OCI-LY3 (cell line): ENCODE results near the gene NR3C2.

Experiments used
- CTCF ChIP-seq: fragments of 200-600, 300-600 bp; sonication (generic); IDR thresholded peaks from 2 replicates; pipeline ENCODE4 v1.5.1; 2014; ENCODE audit warnings: antibody characterized with exemption, low read length, low read depth
- EZH2phosphoT487 ChIP-seq: fragments of 200-600 bp; shearing (Covaris generic); IDR thresholded peaks from 2 replicates; pipeline ENCODE4 v1.6.1; 2018; ENCODE audit warnings: antibody characterized with exemption, mixed run types, low read depth

DNA sequence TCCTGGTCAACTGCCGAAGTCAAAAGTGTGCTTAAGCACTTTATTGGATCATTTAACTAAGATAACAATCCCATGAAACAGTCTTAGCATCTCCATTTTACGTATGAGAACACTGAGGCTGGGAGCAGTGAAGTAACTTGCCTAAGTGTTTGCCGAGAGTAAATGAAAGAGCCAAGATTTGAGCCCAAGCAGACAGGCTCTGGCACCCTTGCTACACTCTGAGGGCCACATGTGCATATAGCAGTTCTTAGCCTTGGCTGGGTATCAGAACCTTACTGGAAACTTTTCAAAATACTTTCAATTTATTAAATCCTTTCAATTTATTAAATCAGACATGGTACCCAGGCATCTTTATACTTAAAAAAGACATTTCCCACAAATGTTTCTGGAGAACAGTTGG, 225.9 kb downstream of the NR3C2 start:
- TF ChIP-seq CTCF (no peak), EZH2phosphoT487 (no peak)
